K562 (cell line): Measurements from ENCODE around the gene GLT8D2. TPM values are rescaled to one million over a fixed set of nuclear protein-coding genes. Genes with fewer than 3 reads are reported as not detected.

Experiments used
- ATAC-seq: fragments of 200-7000 bp; cut with Tn5 transposase; 3 replicates; pipeline ENCODE4 v1.9.1; 2020; ENCODE audit warnings: moderate library complexity
- Bru-seq: library from RNA; stranded (reverse); fragments of 400-500 nt; gene quantifications from one replicate; lab custom pipeline; 2021; lab: Mats Ljungman, UMichigan
- BruChase-seq, 2 experiments: library from RNA; stranded (reverse); fragments of 400-500 nt; gene quantifications; one replicate each; lab custom pipeline; 2021; lab: Mats Ljungman, UMichigan
- BruUV-seq: library from RNA; stranded (reverse); fragments of 400-500 nt; replicated peaks from 2 replicates; lab custom pipeline; 2021; lab: Mats Ljungman, UMichigan
- CTCF ChIA-PET: fragments of 300-600 bp; formaldehyde crosslinking; extraction: SDS; loops from one replicate; lab custom pipeline; 2021; ENCODE audit warnings: low intra/inter-chr PET ratio; lab: Yijun Ruan, JAX
- POLR2A ChIA-PET: fragments of 300-600, 350-650 bp; sonication (Branson Sonifier 250); formaldehyde crosslinking; extraction: SDS; loops from one replicate; lab custom pipeline; 2021; ENCODE audit warnings: antibody characterized with exemption, inconsistent platforms; lab: Yijun Ruan, JAX
- DNase-seq, 4 experiments: peaks; one replicate each; pipeline versions ENCODE4 v3.0.0 to v3.0.0-alpha.2; 2011 to 2018; ENCODE audit warnings: low spot score in 3 of 4, mixed read lengths in 3 of 4; ENCODE audit errors: extremely low read depth in 1 of 4
- FAIRE-seq: peaks from 2 replicates; lab custom pipeline; 2011; peaks lifted over from hg19 to GRCh38; lab: Jason Lieb, UNC
- H2AFZ ChIP-seq: 2 replicates; pipeline ENCODE4 v1.6.0; 2011; ENCODE audit warnings: low read depth, low read length, control low read depth, inconsistent platforms
- H3K27ac ChIP-seq: fragments of 200-600 bp; 3 replicates; pipeline ENCODE4 v1.8.0; 2011; ENCODE audit warnings: low read depth, mild to moderate bottlenecking, control low read depth, inconsistent platforms, low read length, moderate library complexity, mixed read lengths; ENCODE audit errors: extremely low read depth
- H3K27me3 ChIP-seq, 2 experiments: fragments of 300-600 bp in 1 of 2; 2 replicates in 1 of 2; 3 replicates in 1 of 2; pipeline versions ENCODE4 v1.6.0 to v1.8.0; 2011; ENCODE audit warnings: inconsistent platforms in 2 of 2, low read length in 2 of 2, mild to moderate bottlenecking in 1 of 2, mixed read lengths in 1 of 2, moderate library complexity in 1 of 2; ENCODE audit not compliant: control insufficient read depth in 2 of 2, insufficient read depth in 2 of 2
- H3K36me3 ChIP-seq: fragments of 300-600 bp; 3 replicates; pipeline ENCODE4 v1.8.0; 2011; ENCODE audit warnings: mild to moderate bottlenecking, low read length, inconsistent platforms; ENCODE audit not compliant: control insufficient read depth, insufficient read depth
- H3K4me1 ChIP-seq, 2 experiments: fragments of 200-600 bp in 1 of 2; replicated peaks in 1 of 2; 2 replicates in 1 of 2; 3 replicates in 1 of 2; pipeline versions ENCODE4 v1.5.1 to v1.8.0; 2011; ENCODE audit warnings: inconsistent platforms in 2 of 2, low read length in 2 of 2, mild to moderate bottlenecking in 1 of 2, mixed read lengths in 1 of 2, moderate library complexity in 1 of 2; ENCODE audit not compliant: control insufficient read depth in 2 of 2, insufficient read depth in 2 of 2
- H3K4me2 ChIP-seq: 2 replicates; pipeline ENCODE4 v1.6.1; 2011; ENCODE audit warnings: low read length, control low read depth, inconsistent platforms, mixed read lengths; ENCODE audit not compliant: insufficient read depth
- H3K4me3 ChIP-seq: fragments of 200-600 bp; sonication (generic), shearing (Covaris generic); 2 replicates; pipeline ENCODE4 v1.5.1; 2016; ENCODE audit warnings: control low read depth, inconsistent platforms
- H3K79me2 ChIP-seq: fragments of 200-600 bp; 3 replicates; pipeline ENCODE4 v1.8.0; 2011; ENCODE audit warnings: low read length, inconsistent platforms; ENCODE audit not compliant: control insufficient read depth, insufficient read depth
- H3K9ac ChIP-seq, 2 experiments: 2 replicates each; pipeline versions ENCODE4 v1.6.0 to v1.6.1; 2011; ENCODE audit warnings: low read depth in 2 of 2, low read length in 2 of 2, control low read depth in 1 of 2, inconsistent platforms in 1 of 2, mild to moderate bottlenecking in 1 of 2, mixed read lengths in 1 of 2; ENCODE audit not compliant: insufficient read depth in 1 of 2
- H3K9me1 ChIP-seq: one replicate; pipeline ENCODE4 v1.6.0; 2011; ENCODE audit warnings: inconsistent platforms, mild to moderate bottlenecking, low read length, moderate library complexity; ENCODE audit not compliant: control insufficient read depth, insufficient read depth
- H3K9me3 ChIP-seq: replicated peaks from 2 replicates; pipeline ENCODE4 v1.5.1; 2011; ENCODE audit warnings: low read depth, low read length, inconsistent platforms; ENCODE audit not compliant: control insufficient read depth, insufficient read depth
- H4K20me1 ChIP-seq: replicated peaks from 2 replicates; pipeline ENCODE4 v1.6.1; 2011; ENCODE audit warnings: low read length, inconsistent platforms, mixed read lengths; ENCODE audit not compliant: control insufficient read depth, insufficient read depth
- CBX2 ChIP-seq: fragments of 200-600 bp; sonication (generic); IDR thresholded peaks from one replicate; pipeline ENCODE4 v1.6.1; 2012; ENCODE audit warnings: mild to moderate bottlenecking, low read length, inconsistent platforms; ENCODE audit not compliant: insufficient read depth, poor library complexity, severe bottlenecking
- CBX8 ChIP-seq: fragments of 200-600 bp; sonication (generic); IDR thresholded peaks from 2 replicates; pipeline ENCODE4 v1.6.1; 2012; ENCODE audit warnings: borderline replicate concordance, mixed run types, low read depth, mild to moderate bottlenecking, moderate library complexity, mixed read lengths, low read length, control low read depth, inconsistent platforms; ENCODE audit not compliant: poor library complexity, severe bottlenecking; ENCODE audit errors: extremely low read depth
- HNRNPLL ChIP-seq: fragments of 200-400 bp; formaldehyde crosslinking; IDR thresholded peaks from 2 replicates; pipeline ENCODE4 v1.6.1; 2017; ENCODE audit warnings: low read length, low read depth, mild to moderate bottlenecking; ENCODE audit not compliant: poor library complexity, severe bottlenecking
- NRF1 ChIP-seq, 2 experiments: fragments of 450-650 bp; IDR thresholded peaks in 1 of 2; conservative IDR thresholded peaks in 1 of 2; 2 replicates each; pipeline ENCODE4 v1.6.1; 2014; ENCODE audit warnings: mild to moderate bottlenecking in 2 of 2
- ZBED1 ChIP-seq: IDR thresholded peaks from 2 replicates; pipeline ENCODE4 v1.6.1; 2014
- WGBS: fragments of 100-300 bp; shearing (Covaris generic); methylation state at CpG from one replicate; pipeline ENCODE4 v1.1.6; 2016; ENCODE audit warnings: low coverage, mixed read lengths; ENCODE audit not compliant: insufficient coverage; ENCODE audit errors: missing lambda C conversion rate; 5-methylcytosine and 5-hydroxymethylcytosine counted together
- in situ Hi-C: fragments of 300-500 bp; cut with MboI; formaldehyde crosslinking; loops from 4 replicates; pipeline ENCODE4 v1.15.0; 2018; ENCODE audit warnings: inconsistent platforms, mixed read lengths
- intact Hi-C: fragments of 100-400 bp; cut with micrococcal nuclease; formaldehyde crosslinking; loops from 2 replicates; pipeline ENCODE4 v1.14.2; 2022
- long read RNA-seq, 3 experiments: library from polyadenylated mRNA in 2 of 3; library from RNA in 1 of 3; unstranded in 2 of 3; stranded (forward) in 1 of 3; transcript quantifications; one replicate each; pipeline ENCODE4 v2.0.0, GENCODE V29; 2019 to 2022
- polyA minus RNA-seq, 3 experiments: library from RNA; depleted of rRNA, polyadenylated mRNA; stranded (reverse); fragments of >200 nt; gene quantifications; 2 replicates each; pipeline ENCODE4 v1.2.3, GENCODE V29; 2011
- polyA plus RNA-seq, 8 experiments: library from polyadenylated mRNA; depleted of rRNA in 4 of 8; stranded (reverse) in 5 of 8; unstranded in 3 of 8; fragments of >200 nt; fragmentation: Nextera tagmentation in 2 of 8; fragmentation: Illumina TruSeq in 1 of 8; extraction: Ambion mirVana in 2 of 8; extraction: Trizol in 1 of 8; gene quantifications; 2 replicates each; pipeline versions ENCODE4 v1.2.1 to v1.2.3, GENCODE V29; 2011 to 2014; ENCODE audit warnings: inconsistent platforms in 1 of 8, missing spikeins in 1 of 8
- total RNA-seq, 7 experiments: library from RNA; depleted of rRNA in 6 of 7; stranded (reverse); fragments of >200 nt in 6 of 7; fragmentation: Illumina TruSeq in 2 of 7; extraction: Trizol in 2 of 7; gene quantifications; 2 replicates each; pipeline versions ENCODE4 v1.2.1 to v1.2.3, GENCODE V29; 2011 to 2021; ENCODE audit warnings: low replicate concordance in 1 of 7
- TF ChIP-seq, protein P1 (sequence below): sonication (generic); formaldehyde crosslinking; IDR thresholded peaks from 2 replicates; pipeline ENCODE4 v1.8.0; 2022; ENCODE audit warnings: mild to moderate bottlenecking, missing genetic modification reagents

The GLT8D2 gene, protein sequence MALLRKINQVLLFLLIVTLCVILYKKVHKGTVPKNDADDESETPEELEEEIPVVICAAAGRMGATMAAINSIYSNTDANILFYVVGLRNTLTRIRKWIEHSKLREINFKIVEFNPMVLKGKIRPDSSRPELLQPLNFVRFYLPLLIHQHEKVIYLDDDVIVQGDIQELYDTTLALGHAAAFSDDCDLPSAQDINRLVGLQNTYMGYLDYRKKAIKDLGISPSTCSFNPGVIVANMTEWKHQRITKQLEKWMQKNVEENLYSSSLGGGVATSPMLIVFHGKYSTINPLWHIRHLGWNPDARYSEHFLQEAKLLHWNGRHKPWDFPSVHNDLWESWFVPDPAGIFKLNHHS
- 0.19 TPM in 1 of 2 replicates, not detected in the other for total RNA-seq (2011; cell fraction: chromatin; rRNA removed; ENCODE audit: low replicate concordance)
- not detected in 2 replicates for total RNA-seq (2011; cell fraction: nucleolus; rRNA removed)
- total RNA-seq (2011; cell fraction: nucleoplasm; rRNA removed), result not detected in 2 replicates
- 0.18 TPM in 1 of 2 replicates, not detected in the other for total RNA-seq (2014; rRNA removed)
- total RNA-seq (2014; rRNA removed; fragmentation: Illumina TruSeq; extraction: Trizol), result not detected in 2 replicates
- not detected in 2 replicates for total RNA-seq (2015; rRNA removed; fragmentation: Illumina TruSeq; extraction: Trizol)
- not detected in 2 replicates for total RNA-seq (2021)
- not detected in 2 replicates for polyA plus RNA-seq (2011; rRNA removed)
- not detected in 2 replicates for polyA plus RNA-seq (2011; cell fraction: cytosol; rRNA removed)
- not detected in 2 replicates for polyA plus RNA-seq (2011; cell fraction: nucleus; rRNA removed)
- 0.18 and 0.28 TPM in 2 replicates for polyA plus RNA-seq (2012)
- not detected in 2 replicates for polyA plus RNA-seq (2014; fragmentation: Illumina TruSeq; extraction: Trizol)
- under 1 TPM; 0.18 to 0.27 TPM for polyA plus RNA-seq (2014; fragmentation: Nextera tagmentation; extraction: Ambion mirVana)
- 0.12 TPM in 1 of 2 replicates, not detected in the other for polyA plus RNA-seq (2014; rRNA removed)
- not detected in 2 replicates for polyA minus RNA-seq (2011; rRNA and poly(A)+ RNA removed)
- polyA minus RNA-seq (2011; cell fraction: cytosol; rRNA and poly(A)+ RNA removed), result not detected in 2 replicates
- not detected in 2 replicates for polyA minus RNA-seq (2011; cell fraction: nucleus; rRNA and poly(A)+ RNA removed)
- percentile 23 among the genes with signal in this experiment for Bru-seq, nascent RNA
- BruChase-seq, experiment 1, labeled RNA remaining after a 2-hour chase, result percentile 20 among the genes with signal in this experiment
- BruChase-seq, experiment 2, labeled RNA remaining after a 6-hour chase, result percentile 22 among the genes with signal in this experiment
- long read RNA-seq, experiment 1, result 0 reads
- long read RNA-seq, experiment 2, result 0 reads
- long read RNA-seq, experiment 3, result 0 reads

DNA sequence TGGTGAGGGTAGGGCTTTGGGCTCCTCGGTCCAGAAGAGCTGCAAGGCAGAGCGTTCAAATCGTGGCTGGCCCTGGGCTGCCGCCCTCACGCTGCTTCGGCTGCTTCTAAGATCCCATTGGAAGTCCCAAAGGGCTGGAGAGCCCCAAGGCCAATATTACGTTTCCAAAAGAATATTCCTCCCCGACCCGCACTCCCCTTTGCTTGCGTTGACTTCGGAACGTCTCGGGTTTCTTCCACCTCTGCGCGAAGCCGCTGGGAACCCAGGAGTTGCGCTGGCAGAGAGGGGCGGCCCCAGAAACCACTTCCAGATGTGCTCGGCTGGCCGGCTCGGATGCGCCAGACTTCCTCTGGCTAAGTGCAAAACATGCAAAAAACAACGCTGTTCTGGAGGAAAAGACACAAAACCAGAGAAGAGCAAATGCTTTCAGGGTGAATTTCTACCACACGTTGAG is at the start of gene GLT8D2:
GLT8D2 (minus strand) TSS at position 285 of the 454 bp plus-strand sequence. CDS start 30,539 bp downstream, outside the sequence.
- Histone ChIP-seq H3K9me3 (no peaks in the 10 kb centered on the region), H3K79me2 (no peaks in the 10 kb centered on the region), H3K4me1 (peaks cover 6% of the 10 kb centered on the region in 2 experiments; a peak in 3 of 5 replicates), H3K9ac (peak within 1 kb of the TSS in 1 of 2 experiments; percentile 71; a peak in 1 of 4 replicates), H3K4me3 (0 out of 2 replicates have a peak within 1 kb of the TSS, but pooled peaks have one; percentile 13), H2AFZ (peak within 1 kb of the TSS; percentile 28; the same call in 1 of the 2 replicates), H3K27me3 (peaks cover 20 to 22% of the 10 kb centered on the region in 2 experiments), H4K20me1 (no peaks in the 10 kb centered on the region), H3K4me2 (peak within 1 kb of the TSS; percentile 38), H3K27ac (no peak within 1 kb of the TSS), H3K36me3 (no peaks in the 10 kb centered on the region), H3K9me1 (no peaks in the 10 kb centered on the region)
- peak; percentile 74 for ATAC-seq
- in situ Hi-C loops, result no loop called here
- BruUV-seq, result no TSS peak
- CTCF ChIA-PET, result no interaction called here
- 5% methylated on average over 24 of the region's 24 CpGs for WGBS
- POLR2A ChIA-PET, result interaction anchor here (1.0 to 1.1 kb wide), 2 partner anchors 15 to 122 kb away, joined by 3 read pairs; no protein-coding TSS in a partner anchor
- DNase-seq, result no peak
- intact Hi-C loops, result loop anchor here (10.0 kb wide), 1 partner anchor 305 kb away; no protein-coding TSS in a partner anchor
- TF ChIP-seq, protein P1, sequence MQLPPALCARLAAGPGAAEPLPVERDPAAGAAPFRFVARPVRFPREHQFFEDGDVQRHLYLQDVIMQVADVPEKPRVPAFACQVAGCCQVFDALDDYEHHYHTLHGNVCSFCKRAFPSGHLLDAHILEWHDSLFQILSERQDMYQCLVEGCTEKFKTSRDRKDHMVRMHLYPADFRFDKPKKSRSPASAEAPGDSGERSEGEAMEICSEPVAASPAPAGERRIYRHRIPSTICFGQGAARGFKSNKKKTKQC, result no peak
- TF ChIP-seq ZBED1 (no peak), HNRNPLL (peak; percentile 59), CBX2 (peak; percentile 90), NRF1 (conservative IDR thresholded peaks at IDR 0.05 in 1 of 2, IDR thresholded peaks at IDR 0.05 in 1 of 2) (peak; percentile 41 to 54), CBX8 (peak; percentile 93)
- no peak for FAIRE-seq
